DMS 273 (cell line): Measurements from ENCODE around the gene NEK7.
"Not testable (repeated sequence)": the region's sequence is repeated elsewhere in the genome, so short reads cannot be mapped to it uniquely, and the experiment has no call there.

Experiments
- DNase-seq: peaks from one replicate; lab custom pipeline; 2025; ENCODE audit not compliant: unreplicated experiment; lab: John Stamatoyannopoulos, UW

Gene NEK7

GRCh38 chr1:198201956-198202784 is 45.4 kb downstream of the NEK7 start:
- no peak for DNase-seq

GRCh38 chr1:198203434-198203833 is 46.6 kb downstream of the NEK7 start:
- DNase-seq, result no peak

- DNase-seq, result no peak
These were observed 48.4 kb downstream of the NEK7 start for GRCh38 chr1:198205016-198205684.

GRCh38 chr1:198206292-198206691 is 49.5 kb downstream of the NEK7 start:
- DNase-seq, result no peak

GRCh38 chr1:198211696-198212095 is 54.9 kb downstream of the NEK7 start:
- DNase-seq, result no peak

- DNase-seq, result no peak
These were observed 55.3 kb downstream of the NEK7 start for GRCh38 chr1:198212126-198212525.

- no peak for DNase-seq
These were observed 55.9 kb downstream of the NEK7 start for GRCh38 chr1:198212675-198213074.

- no peak for DNase-seq
These were observed 58.1 kb downstream of the NEK7 start for GRCh38 chr1:198214924-198215323.

GRCh38 chr1:198220428-198220827 is 63.6 kb downstream of the NEK7 start:
- DNase-seq, result no peak

- DNase-seq, result not testable (repeated sequence)
These were observed 70.2 kb downstream of the NEK7 start for GRCh38 chr1:198227010-198227409.

GRCh38 chr1:198227454-198227853 is 70.7 kb downstream of the NEK7 start:
- not testable (repeated sequence) for DNase-seq

GRCh38 chr1:198228925-198229324 is 72.1 kb downstream of the NEK7 start:
- DNase-seq, result no peak

- no peak for DNase-seq
These were observed 75.0 kb downstream of the NEK7 start for GRCh38 chr1:198231779-198232178.

GRCh38 chr1:198232378-198232777 is 75.6 kb downstream of the NEK7 start:
- no peak for DNase-seq

- no peak for DNase-seq
These were observed 76.3 kb downstream of the NEK7 start for GRCh38 chr1:198232940-198233675.

- DNase-seq, result peak; percentile 17
These were observed 77.9 kb downstream of the NEK7 start for GRCh38 chr1:198234520-198235251.

- no peak for DNase-seq
These were observed 81.3 kb downstream of the NEK7 start for GRCh38 chr1:198238121-198238520.

- no peak for DNase-seq
These were observed 84.8 kb downstream of the NEK7 start for GRCh38 chr1:198241553-198241952.

- no peak for DNase-seq
These were observed 88.0 kb downstream of the NEK7 start for GRCh38 chr1:198244772-198245171.

GRCh38 chr1:198245379-198245778 is 88.6 kb downstream of the NEK7 start:
- DNase-seq, result no peak

GRCh38 chr1:198246337-198246736 is 89.5 kb downstream of the NEK7 start:
- DNase-seq, result no peak
